Stimulated activated CD8-positive, alpha-beta memory T cell treated with anti-CD3 and anti-CD28 coated beads, Interleukin-12 subunit alpha, Interleukin-12 subunit beta, amount 100 ng/mL, for 1 hour (primary cell): ENCODE results near the gene TRPC3.

Experiments used
- DNase-seq: peaks from one replicate; pipeline ENCODE4 v3.0.0-alpha.2; 2020; ENCODE audit warnings: low read depth

The TRPC3 gene

GRCh38 chr4:121873604-121874003, 78.3 kb downstream of the TRPC3 start:
- DNase-seq, result no peak

- DNase-seq, result peak; percentile 96
Measured at GRCh38 chr4:121869841-121870822, 81.7 kb downstream of the TRPC3 start, which contains the start of gene BBS7. TSS of gene BBS7 (minus strand) at chr4:121870474. CDS start at chr4:121870313, 161 bp downstream.

- no peak for DNase-seq
Measured at GRCh38 chr4:121863799-121864198, 88.1 kb downstream of the TRPC3 start.

- DNase-seq, result no peak
Measured at GRCh38 chr4:121861426-121861825, 90.4 kb downstream of the TRPC3 start.

- no peak for DNase-seq
Measured at GRCh38 chr4:121860121-121860520, 91.7 kb downstream of the TRPC3 start.

- DNase-seq, result no peak
Measured at GRCh38 chr4:121851354-121851753, 100.5 kb downstream of the TRPC3 start.

- DNase-seq, result no peak
Measured at GRCh38 chr4:121846662-121847061, 105.2 kb downstream of the TRPC3 start.

GRCh38 chr4:121842862-121843261, 109.0 kb downstream of the TRPC3 start:
- DNase-seq, result no peak

- DNase-seq, result no peak
Measured at GRCh38 chr4:121838136-121838535, 113.7 kb downstream of the TRPC3 start.

- DNase-seq, result no peak
Measured at GRCh38 chr4:121829511-121829910, 122.3 kb downstream of the TRPC3 start.
